Gastroesophageal sphincter (tissue), 4 donors: Measurements from ENCODE around the gene PGR. TPM values are rescaled to one million over a fixed set of nuclear protein-coding genes. Genes with fewer than 3 reads are reported as not detected.

Experiments
- ATAC-seq: fragments of 150-250 bp; one replicate; pipeline ENCODE4 v1.9.1; 2016; ENCODE audit warnings: mild to moderate bottlenecking, moderate library complexity
- H3K27ac ChIP-seq, 4 donors: fragments of 200-600 bp; sonication (generic) in 3 of 4; 1 replicate in 3 of 4; 2 replicates in 1 of 4; pipeline ENCODE4 v1.5.1; 2016 to 2019
- H3K27me3 ChIP-seq: fragments of 200-600 bp; sonication (generic); one replicate; pipeline ENCODE4 v1.5.1; 2019
- H3K36me3 ChIP-seq, 2 donors: fragments of 200-600 bp; sonication (generic); one replicate each; pipeline ENCODE4 v1.5.1; 2019; ENCODE audit warnings: control low read depth in 1 of 2
- H3K4me1 ChIP-seq, 3 donors: fragments of 200-600 bp; sonication (generic); 1 replicate in 2 of 3; 2 replicates in 1 of 3; pipeline ENCODE4 v1.5.1; 2016 to 2019; ENCODE audit warnings: control low read depth in 2 of 3
- H3K4me3 ChIP-seq, 2 donors: fragments of 200-600 bp; sonication (generic); one replicate each; pipeline ENCODE4 v1.5.1; 2019; ENCODE audit warnings: mild to moderate bottlenecking in 1 of 2, moderate library complexity in 1 of 2
- H3K9me3 ChIP-seq, 3 donors: fragments of 200-600 bp; sonication (generic); one replicate each; pipeline ENCODE4 v1.5.1; 2017 to 2019; ENCODE audit warnings: control low read depth in 2 of 3
- EP300 ChIP-seq: sonication (generic); formaldehyde crosslinking; IDR thresholded peaks from one replicate; pipeline ENCODE4 v1.6.1; 2017; ENCODE audit warnings: antibody characterized with exemption, mild to moderate bottlenecking
- POLR2A ChIP-seq, 2 donors: fragments of 450-650 bp; IDR thresholded peaks; one replicate each; pipeline ENCODE4 v1.6.1; 2017; ENCODE audit warnings: antibody characterized with exemption in 2 of 2, mild to moderate bottlenecking in 2 of 2, moderate library complexity in 1 of 2
- POLR2AphosphoS5 ChIP-seq: sonication (generic); formaldehyde crosslinking; IDR thresholded peaks from one replicate; pipeline ENCODE4 v1.6.1; 2017; ENCODE audit warnings: antibody characterized with exemption
- WGBS, 2 donors: methylation state at CpG; one replicate each; pipeline ENCODE4 v1.1.5; 2018; ENCODE audit warnings: low coverage in 1 of 2; 5-methylcytosine and 5-hydroxymethylcytosine counted together
- total RNA-seq, 4 donors: library from RNA; depleted of rRNA; stranded (reverse); fragments of >200 nt; gene quantifications; one replicate each; pipeline ENCODE4 v1.1.0, GENCODE V29; 2016
- TF ChIP-seq, protein P1 (sequence below), 4 experiments: fragments of 200-600 bp in 2 of 4; fragments of 450-650 bp in 2 of 4; sonication (generic) in 1 of 4; IDR thresholded peaks; one replicate each; pipeline ENCODE4 v1.5.1; 2017 to 2019; ENCODE audit warnings: antibody characterized with exemption in 4 of 4, mild to moderate bottlenecking in 2 of 4, moderate library complexity in 2 of 4

The PGR gene
- total RNA-seq, 4 donors from 2014 or later = 5.1 to 11.3 (median 9.2) TPM

DNA sequence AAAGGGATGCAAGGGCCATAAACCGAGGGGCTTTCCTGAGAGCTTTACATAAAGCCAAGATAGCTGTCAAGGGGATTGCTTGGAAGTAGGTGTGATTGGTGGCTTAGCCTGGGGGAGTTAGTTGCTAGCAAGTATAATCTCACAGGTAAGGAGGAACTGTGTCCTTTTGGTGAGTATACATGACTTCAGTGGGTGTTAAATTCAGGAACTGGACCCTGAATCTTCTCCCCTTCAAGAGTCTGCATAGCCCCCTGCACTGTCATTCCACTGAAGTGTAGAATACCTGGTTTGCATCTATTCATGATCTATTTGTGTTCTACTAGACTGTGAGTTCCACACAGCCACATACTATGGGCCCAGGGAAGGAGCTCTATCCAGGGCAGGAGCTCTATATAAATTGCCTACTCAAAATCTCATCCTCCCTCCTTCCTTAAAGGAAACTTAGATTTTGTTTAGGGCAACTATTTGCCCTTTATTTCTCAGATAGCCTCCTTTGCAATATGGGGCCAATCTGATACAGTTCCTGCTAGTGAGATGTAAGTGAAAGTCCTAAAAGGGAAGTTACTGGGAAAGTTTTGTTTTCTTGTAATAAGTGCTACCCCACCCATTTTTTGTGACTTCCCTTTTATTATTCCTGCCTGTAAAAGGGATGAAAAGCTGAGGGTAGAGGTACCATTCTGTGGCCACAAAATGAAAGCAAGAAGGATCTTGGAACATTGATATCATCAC lies 120.5 kb downstream of the PGR start:
- Histone ChIP-seq H3K4me1 (no peaks in the 10 kb centered on the region), H3K9me3 (no peaks in the 10 kb centered on the region), H3K27me3 (no peaks in the 10 kb centered on the region), H3K36me3 (no peaks in the 10 kb centered on the region), H3K27ac (no peak overlapping the region), H3K4me3 (no peak overlapping the region)
- TF ChIP-seq POLR2AphosphoS5 (no peak), EP300 (no peak), POLR2A (IDR thresholded peaks at IDR 0.05) (no peak)
- TF ChIP-seq, protein P1, sequence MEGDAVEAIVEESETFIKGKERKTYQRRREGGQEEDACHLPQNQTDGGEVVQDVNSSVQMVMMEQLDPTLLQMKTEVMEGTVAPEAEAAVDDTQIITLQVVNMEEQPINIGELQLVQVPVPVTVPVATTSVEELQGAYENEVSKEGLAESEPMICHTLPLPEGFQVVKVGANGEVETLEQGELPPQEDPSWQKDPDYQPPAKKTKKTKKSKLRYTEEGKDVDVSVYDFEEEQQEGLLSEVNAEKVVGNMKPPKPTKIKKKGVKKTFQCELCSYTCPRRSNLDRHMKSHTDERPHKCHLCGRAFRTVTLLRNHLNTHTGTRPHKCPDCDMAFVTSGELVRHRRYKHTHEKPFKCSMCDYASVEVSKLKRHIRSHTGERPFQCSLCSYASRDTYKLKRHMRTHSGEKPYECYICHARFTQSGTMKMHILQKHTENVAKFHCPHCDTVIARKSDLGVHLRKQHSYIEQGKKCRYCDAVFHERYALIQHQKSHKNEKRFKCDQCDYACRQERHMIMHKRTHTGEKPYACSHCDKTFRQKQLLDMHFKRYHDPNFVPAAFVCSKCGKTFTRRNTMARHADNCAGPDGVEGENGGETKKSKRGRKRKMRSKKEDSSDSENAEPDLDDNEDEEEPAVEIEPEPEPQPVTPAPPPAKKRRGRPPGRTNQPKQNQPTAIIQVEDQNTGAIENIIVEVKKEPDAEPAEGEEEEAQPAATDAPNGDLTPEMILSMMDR (IDR thresholded peaks at IDR 0.05) = no peak
- ATAC-seq = no peak
- 18 to 33% methylated on average over 1 of the region's 1 CpG for WGBS, 2 donors

DNA sequence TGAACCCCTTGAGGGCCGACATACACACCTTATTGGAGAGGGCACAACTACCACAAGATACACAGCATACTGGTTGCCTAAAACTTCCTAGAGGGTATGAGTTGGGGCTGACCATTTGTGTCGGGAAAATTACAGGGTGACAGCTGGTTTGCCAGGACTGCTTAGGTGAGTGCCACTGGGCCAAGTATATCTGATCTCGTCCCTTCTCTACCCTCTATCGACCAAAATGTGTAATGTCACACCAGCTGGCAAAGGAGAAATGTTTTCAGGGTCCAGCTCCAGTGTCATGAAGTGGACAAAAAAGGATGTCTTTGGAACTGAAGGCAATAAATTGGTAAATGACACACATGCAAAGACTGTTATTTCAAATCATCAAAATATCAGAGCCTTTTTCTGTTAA lies 126.1 kb downstream of the PGR start:
- no peaks in the 10 kb centered on the region for H3K36me3 ChIP-seq
- no peak overlapping the region for H3K4me3 ChIP-seq
- 82 to 83% methylated on average over 2 to 3 of the region's 4 CpGs for WGBS, 2 donors
- TF ChIP-seq POLR2AphosphoS5 (no peak), EP300 (no peak), POLR2A (IDR thresholded peaks at IDR 0.05) (no peak)
- TF ChIP-seq, protein P1 (IDR thresholded peaks at IDR 0.05) = no peak
- no peaks in the 10 kb centered on the region for H3K4me1 ChIP-seq
- H3K27ac ChIP-seq = no peak overlapping the region
- H3K9me3 ChIP-seq = no peaks in the 10 kb centered on the region
- no peak for ATAC-seq
- H3K27me3 ChIP-seq = no peaks in the 10 kb centered on the region

DNA sequence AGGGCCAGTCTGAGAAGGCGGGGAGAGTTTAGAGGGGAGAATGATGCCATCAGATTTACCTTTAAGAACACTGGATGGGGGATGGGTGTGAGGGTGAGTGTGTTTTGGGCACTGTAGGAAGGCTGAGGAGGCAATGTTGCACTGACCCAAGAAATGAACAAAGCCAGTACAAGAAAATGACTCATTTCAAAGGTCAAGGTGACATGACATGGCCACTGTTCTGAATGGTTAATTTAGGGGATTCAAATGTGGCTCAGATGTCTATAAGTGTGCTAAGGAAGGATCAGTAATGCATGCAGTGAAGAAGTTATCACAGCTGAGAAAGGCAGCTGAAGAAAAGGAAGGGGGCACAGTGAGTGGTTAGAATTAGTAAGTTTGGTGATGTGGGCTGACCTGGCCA lies 129.9 kb downstream of the PGR start:
- Histone ChIP-seq H3K4me3 (no peak overlapping the region), H3K27ac (no peak overlapping the region), H3K9me3 (no peaks in the 10 kb centered on the region), H3K36me3 (no peaks in the 10 kb centered on the region), H3K27me3 (no peaks in the 10 kb centered on the region), H3K4me1 (no peaks in the 10 kb centered on the region)
- no peak for ATAC-seq
- TF ChIP-seq EP300 (no peak), POLR2AphosphoS5 (no peak), POLR2A (IDR thresholded peaks at IDR 0.05) (no peak)
- TF ChIP-seq, protein P1 (IDR thresholded peaks at IDR 0.05) = no peak
- 67 to 80% methylated on average over 1 of the region's 1 CpG for WGBS, 2 donors

DNA sequence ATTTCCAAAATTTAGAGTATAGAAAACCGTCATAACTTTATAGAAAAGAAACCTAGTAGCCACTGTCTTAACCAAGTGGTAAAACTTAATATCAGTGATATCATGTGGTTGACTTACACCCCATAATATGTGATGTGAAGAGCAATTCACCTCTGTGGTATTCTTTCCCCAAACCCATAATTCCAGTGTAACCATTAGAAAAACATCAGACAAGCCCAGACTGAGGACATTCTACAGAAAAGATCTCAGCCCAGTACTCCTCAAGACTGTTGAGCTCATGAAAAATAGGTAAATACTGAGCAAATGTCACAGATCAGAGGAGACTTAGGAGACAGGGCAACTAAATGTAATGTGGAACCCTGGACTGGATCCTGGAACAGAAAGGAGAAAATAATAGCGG lies 134.6 kb downstream of the PGR start:
- H3K27ac ChIP-seq = no peak overlapping the region
- no peak for ATAC-seq
- H3K4me3 ChIP-seq = no peak overlapping the region
- peaks cover 0 to 8% of the 10 kb centered on the region in 2 donors for H3K36me3 ChIP-seq
- H3K27me3 ChIP-seq = no peaks in the 10 kb centered on the region
- WGBS, 2 donors = 88 to 100% methylated on average over 2 of the region's 2 CpGs
- no peaks in the 10 kb centered on the region for H3K4me1 ChIP-seq
- no peaks in the 10 kb centered on the region for H3K9me3 ChIP-seq
- TF ChIP-seq, protein P1 (IDR thresholded peaks at IDR 0.05) = no peak
- no peak for TF ChIP-seq EP300
- TF ChIP-seq POLR2A (IDR thresholded peaks at IDR 0.05) = no peak

DNA sequence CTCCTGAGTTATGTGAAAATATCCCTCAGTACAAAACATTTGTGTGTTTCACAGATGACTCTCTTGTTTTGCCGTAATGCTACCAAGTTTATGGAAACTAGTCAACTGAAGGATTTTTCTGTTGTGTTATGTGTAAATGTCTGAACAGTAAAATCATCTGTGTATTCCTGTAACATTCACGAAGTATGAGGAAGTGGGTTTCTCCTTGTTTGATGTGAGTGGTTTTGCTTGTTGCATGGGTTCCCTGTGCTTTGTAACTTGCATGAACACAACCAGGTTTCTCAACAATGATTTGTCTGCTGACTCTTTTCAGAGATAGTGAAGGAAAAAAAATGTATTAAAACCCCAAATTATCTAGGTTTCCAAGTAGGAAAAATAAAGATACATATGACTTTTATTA lies 138.1 kb downstream of the PGR start:
- Histone ChIP-seq H3K4me1 (no peaks in the 10 kb centered on the region), H3K36me3 (peaks cover 0 to 13% of the 10 kb centered on the region in 2 donors), H3K27me3 (no peaks in the 10 kb centered on the region), H3K9me3 (no peaks in the 10 kb centered on the region), H3K4me3 (no peak overlapping the region), H3K27ac (no peak overlapping the region)
- TF ChIP-seq, protein P1 (IDR thresholded peaks at IDR 0.05) = no peak
- TF ChIP-seq POLR2A (IDR thresholded peaks at IDR 0.05) (no peak), POLR2AphosphoS5 (no peak), EP300 (no peak)
- WGBS, 2 donors = 86% methylated on average over 1 to 2 of the region's 2 CpGs
- ATAC-seq = no peak
